WTC11 (cell line): ENCODE measurements around the gene BHLHE40. TPM values are rescaled to one million over a fixed set of nuclear protein-coding genes. Genes with fewer than 3 reads are reported as not detected.
A peak's percentile ranks its signal among the peaks of the same experiment; 100 is the strongest.

ENCODE experiments used
- ATAC-seq: fragments of 200-7000 bp; cut with Tn5 transposase; 2 replicates; pipeline ENCODE4 v1.10.0; 2021; ENCODE audit warnings: mild to moderate bottlenecking, moderate library complexity
- CTCF ChIA-PET: fragments of 300-600 bp; sonication (Branson Sonifier 250); formaldehyde crosslinking; loops from one replicate; lab custom pipeline; 2021; ENCODE audit warnings: antibody characterized with exemption; lab: Charles Lee
- POLR2A ChIA-PET: fragments of 350-600 bp; sonication (Branson Sonifier 250); formaldehyde crosslinking; loops from one replicate; lab custom pipeline; 2021; ENCODE audit warnings: antibody characterized with exemption; lab: Charles Lee
- DNase-seq: peaks from one replicate; pipeline ENCODE4 v3.0.0; 2021; ENCODE audit warnings: low spot score
- H3K27ac Mint-ChIP-seq: 2 replicates; pipeline ENCODE4 v1.8.0; 2021; ENCODE audit warnings: mixed read lengths
- H3K27me3 Mint-ChIP-seq: 2 replicates; pipeline ENCODE4 v1.8.0; 2021; ENCODE audit warnings: low read depth, mild to moderate bottlenecking, moderate library complexity, mixed read lengths
- H3K36me3 Mint-ChIP-seq: 2 replicates; pipeline ENCODE4 v1.8.0; 2021; ENCODE audit warnings: mixed read lengths
- H3K4me1 Mint-ChIP-seq: 2 replicates; pipeline ENCODE4 v1.8.0; 2022; ENCODE audit warnings: mixed read lengths
- H3K4me3 Mint-ChIP-seq: 2 replicates; pipeline ENCODE4 v1.8.0; 2021; ENCODE audit warnings: mild to moderate bottlenecking, moderate library complexity, mixed read lengths
- H3K9me3 Mint-ChIP-seq: 2 replicates; pipeline ENCODE4 v1.8.0; 2021; ENCODE audit warnings: mixed read lengths
- FOXJ3 ChIP-seq: sonication (generic); formaldehyde crosslinking; IDR thresholded peaks from 2 replicates; pipeline ENCODE4 v1.9.0; 2021; ENCODE audit warnings: missing genetic modification reagents, mild to moderate bottlenecking, borderline replicate concordance
- GTF2I ChIP-seq: fragments of 250-450 bp; sonication (Bioruptor Pico); conservative IDR thresholded peaks from 2 replicates; pipeline ENCODE4 v1.4.0; 2021; ENCODE audit warnings: mild to moderate bottlenecking
- IRF2 ChIP-seq: sonication (generic); formaldehyde crosslinking; IDR thresholded peaks from 2 replicates; pipeline ENCODE4 v1.8.0; 2022; ENCODE audit warnings: low read depth, missing genetic modification reagents, borderline replicate concordance
- JAZF1 ChIP-seq: fragments of 250-450 bp; sonication (Bioruptor Pico); IDR thresholded peaks from 2 replicates; pipeline ENCODE4 v1.9.0; 2021; ENCODE audit warnings: moderate library complexity, mild to moderate bottlenecking, inconsistent platforms
- NR2C2 ChIP-seq: sonication (generic); formaldehyde crosslinking; IDR thresholded peaks from 2 replicates; pipeline ENCODE4 v1.8.0; 2022; ENCODE audit warnings: mild to moderate bottlenecking, missing genetic modification reagents
- OVOL2 ChIP-seq: fragments of 250-450 bp; sonication (Bioruptor Pico); IDR thresholded peaks from 2 replicates; pipeline ENCODE4 v1.9.0; 2021; ENCODE audit warnings: mild to moderate bottlenecking, borderline replicate concordance
- SOX15 ChIP-seq: fragments of 250-450 bp; sonication (Bioruptor Pico); IDR thresholded peaks from 2 replicates; pipeline ENCODE4 v1.9.0; 2021; ENCODE audit warnings: mild to moderate bottlenecking
- ZNF121 ChIP-seq: sonication (generic); formaldehyde crosslinking; IDR thresholded peaks from 2 replicates; pipeline ENCODE4 v1.8.0; 2023; ENCODE audit warnings: missing genetic modification reagents
- ZNF416 ChIP-seq: fragments of 250-450 bp; sonication (Bioruptor Pico); IDR thresholded peaks from 2 replicates; pipeline ENCODE4 v1.9.0; 2021; ENCODE audit warnings: mild to moderate bottlenecking, inconsistent platforms
- total RNA-seq: library from RNA; stranded (reverse); gene quantifications from 3 replicates; pipeline ENCODE4 v1.2.3, GENCODE V29; 2021
- TF ChIP-seq, protein P1 (sequence below): fragments of 250-450 bp; sonication (Bioruptor Pico); IDR thresholded peaks from 2 replicates; pipeline ENCODE4 v1.9.0; 2021; ENCODE audit warnings: moderate library complexity, mild to moderate bottlenecking, inconsistent platforms, borderline replicate concordance
- TF ChIP-seq, protein P2 (sequence below): fragments of 250-450 bp; sonication (Bioruptor Pico); IDR thresholded peaks from 2 replicates; pipeline ENCODE4 v1.9.0; 2021; ENCODE audit warnings: mild to moderate bottlenecking
- TF ChIP-seq, protein P3 (sequence below): fragments of 250-450 bp; sonication (Bioruptor Pico); IDR thresholded peaks from 2 replicates; pipeline ENCODE4 v1.9.0; 2021; ENCODE audit warnings: mild to moderate bottlenecking, borderline replicate concordance
- TF ChIP-seq, protein P4 (sequence below): sonication (generic); formaldehyde crosslinking; IDR thresholded peaks from 2 replicates; pipeline ENCODE4 v1.8.1; 2022; ENCODE audit warnings: missing genetic modification reagents, borderline replicate concordance
- TF ChIP-seq, protein P5 (sequence below): sonication (generic); formaldehyde crosslinking; IDR thresholded peaks from 2 replicates; pipeline ENCODE4 v1.8.0; 2023; ENCODE audit warnings: missing genetic modification reagents, mild to moderate bottlenecking, borderline replicate concordance

Gene BHLHE40
- total RNA-seq, 1 experiment from 2014 or later = 5.7 TPM

DNA sequence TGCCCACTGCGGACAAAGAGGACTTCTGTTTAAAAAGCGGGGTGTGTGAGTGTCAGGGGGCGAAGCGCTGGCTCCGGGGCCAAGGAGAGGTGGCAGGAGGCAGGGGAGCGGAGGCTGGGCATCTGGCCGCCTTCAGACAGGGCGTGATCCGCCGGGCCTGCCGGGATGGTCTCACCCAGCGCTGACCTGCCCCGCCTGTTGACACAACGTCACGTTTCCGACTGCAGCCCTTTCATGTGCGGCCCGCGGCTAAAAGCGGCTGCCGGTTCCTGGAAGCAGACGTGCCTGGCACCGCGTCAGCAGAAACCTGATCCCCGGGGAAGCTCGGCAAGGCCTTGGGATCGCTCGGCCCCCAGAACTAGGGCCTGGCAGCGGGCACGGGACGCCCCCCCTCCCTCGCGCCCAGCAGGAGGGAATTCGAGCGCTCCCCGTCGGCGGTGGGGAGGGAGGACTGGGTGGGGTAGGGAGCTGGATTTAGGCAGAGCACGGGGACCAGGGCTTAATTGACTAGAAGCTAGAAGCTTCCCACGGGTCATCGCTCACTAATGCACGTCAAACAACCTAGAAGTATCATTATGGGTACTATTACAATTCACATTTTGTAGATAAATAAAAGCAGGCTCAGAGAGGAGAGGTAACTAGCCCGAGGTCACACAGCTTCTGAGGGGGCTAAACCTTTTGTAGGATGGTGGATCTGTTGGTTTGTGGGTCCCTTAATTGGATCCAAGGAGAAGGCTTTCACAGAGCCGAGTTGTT, 7.7 kb downstream of the BHLHE40 start (continued):
- TF ChIP-seq, protein P1, sequence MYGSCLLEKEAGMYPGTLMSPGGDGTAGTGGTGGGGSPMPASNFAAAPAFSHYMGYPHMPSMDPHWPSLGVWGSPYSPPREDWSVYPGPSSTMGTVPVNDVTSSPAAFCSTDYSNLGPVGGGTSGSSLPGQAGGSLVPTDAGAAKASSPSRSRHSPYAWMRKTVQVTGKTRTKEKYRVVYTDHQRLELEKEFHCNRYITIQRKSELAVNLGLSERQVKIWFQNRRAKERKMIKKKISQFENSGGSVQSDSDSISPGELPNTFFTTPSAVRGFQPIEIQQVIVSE = no peak
- no peak for TF ChIP-seq SOX15 (CRISPR knock-in tag)
- TF ChIP-seq, protein P2, sequence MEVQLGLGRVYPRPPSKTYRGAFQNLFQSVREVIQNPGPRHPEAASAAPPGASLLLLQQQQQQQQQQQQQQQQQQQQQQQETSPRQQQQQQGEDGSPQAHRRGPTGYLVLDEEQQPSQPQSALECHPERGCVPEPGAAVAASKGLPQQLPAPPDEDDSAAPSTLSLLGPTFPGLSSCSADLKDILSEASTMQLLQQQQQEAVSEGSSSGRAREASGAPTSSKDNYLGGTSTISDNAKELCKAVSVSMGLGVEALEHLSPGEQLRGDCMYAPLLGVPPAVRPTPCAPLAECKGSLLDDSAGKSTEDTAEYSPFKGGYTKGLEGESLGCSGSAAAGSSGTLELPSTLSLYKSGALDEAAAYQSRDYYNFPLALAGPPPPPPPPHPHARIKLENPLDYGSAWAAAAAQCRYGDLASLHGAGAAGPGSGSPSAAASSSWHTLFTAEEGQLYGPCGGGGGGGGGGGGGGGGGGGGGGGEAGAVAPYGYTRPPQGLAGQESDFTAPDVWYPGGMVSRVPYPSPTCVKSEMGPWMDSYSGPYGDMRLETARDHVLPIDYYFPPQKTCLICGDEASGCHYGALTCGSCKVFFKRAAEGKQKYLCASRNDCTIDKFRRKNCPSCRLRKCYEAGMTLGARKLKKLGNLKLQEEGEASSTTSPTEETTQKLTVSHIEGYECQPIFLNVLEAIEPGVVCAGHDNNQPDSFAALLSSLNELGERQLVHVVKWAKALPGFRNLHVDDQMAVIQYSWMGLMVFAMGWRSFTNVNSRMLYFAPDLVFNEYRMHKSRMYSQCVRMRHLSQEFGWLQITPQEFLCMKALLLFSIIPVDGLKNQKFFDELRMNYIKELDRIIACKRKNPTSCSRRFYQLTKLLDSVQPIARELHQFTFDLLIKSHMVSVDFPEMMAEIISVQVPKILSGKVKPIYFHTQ (CRISPR knock-in tag) = no peak
- TF ChIP-seq, protein P3, sequence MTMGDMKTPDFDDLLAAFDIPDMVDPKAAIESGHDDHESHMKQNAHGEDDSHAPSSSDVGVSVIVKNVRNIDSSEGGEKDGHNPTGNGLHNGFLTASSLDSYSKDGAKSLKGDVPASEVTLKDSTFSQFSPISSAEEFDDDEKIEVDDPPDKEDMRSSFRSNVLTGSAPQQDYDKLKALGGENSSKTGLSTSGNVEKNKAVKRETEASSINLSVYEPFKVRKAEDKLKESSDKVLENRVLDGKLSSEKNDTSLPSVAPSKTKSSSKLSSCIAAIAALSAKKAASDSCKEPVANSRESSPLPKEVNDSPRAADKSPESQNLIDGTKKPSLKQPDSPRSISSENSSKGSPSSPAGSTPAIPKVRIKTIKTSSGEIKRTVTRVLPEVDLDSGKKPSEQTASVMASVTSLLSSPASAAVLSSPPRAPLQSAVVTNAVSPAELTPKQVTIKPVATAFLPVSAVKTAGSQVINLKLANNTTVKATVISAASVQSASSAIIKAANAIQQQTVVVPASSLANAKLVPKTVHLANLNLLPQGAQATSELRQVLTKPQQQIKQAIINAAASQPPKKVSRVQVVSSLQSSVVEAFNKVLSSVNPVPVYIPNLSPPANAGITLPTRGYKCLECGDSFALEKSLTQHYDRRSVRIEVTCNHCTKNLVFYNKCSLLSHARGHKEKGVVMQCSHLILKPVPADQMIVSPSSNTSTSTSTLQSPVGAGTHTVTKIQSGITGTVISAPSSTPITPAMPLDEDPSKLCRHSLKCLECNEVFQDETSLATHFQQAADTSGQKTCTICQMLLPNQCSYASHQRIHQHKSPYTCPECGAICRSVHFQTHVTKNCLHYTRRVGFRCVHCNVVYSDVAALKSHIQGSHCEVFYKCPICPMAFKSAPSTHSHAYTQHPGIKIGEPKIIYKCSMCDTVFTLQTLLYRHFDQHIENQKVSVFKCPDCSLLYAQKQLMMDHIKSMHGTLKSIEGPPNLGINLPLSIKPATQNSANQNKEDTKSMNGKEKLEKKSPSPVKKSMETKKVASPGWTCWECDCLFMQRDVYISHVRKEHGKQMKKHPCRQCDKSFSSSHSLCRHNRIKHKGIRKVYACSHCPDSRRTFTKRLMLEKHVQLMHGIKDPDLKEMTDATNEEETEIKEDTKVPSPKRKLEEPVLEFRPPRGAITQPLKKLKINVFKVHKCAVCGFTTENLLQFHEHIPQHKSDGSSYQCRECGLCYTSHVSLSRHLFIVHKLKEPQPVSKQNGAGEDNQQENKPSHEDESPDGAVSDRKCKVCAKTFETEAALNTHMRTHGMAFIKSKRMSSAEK = no peak
- TF ChIP-seq ZNF416 (CRISPR knock-in tag) = no peak
- TF ChIP-seq ZNF121 (CRISPR knock-in tag) = no peak

DNA sequence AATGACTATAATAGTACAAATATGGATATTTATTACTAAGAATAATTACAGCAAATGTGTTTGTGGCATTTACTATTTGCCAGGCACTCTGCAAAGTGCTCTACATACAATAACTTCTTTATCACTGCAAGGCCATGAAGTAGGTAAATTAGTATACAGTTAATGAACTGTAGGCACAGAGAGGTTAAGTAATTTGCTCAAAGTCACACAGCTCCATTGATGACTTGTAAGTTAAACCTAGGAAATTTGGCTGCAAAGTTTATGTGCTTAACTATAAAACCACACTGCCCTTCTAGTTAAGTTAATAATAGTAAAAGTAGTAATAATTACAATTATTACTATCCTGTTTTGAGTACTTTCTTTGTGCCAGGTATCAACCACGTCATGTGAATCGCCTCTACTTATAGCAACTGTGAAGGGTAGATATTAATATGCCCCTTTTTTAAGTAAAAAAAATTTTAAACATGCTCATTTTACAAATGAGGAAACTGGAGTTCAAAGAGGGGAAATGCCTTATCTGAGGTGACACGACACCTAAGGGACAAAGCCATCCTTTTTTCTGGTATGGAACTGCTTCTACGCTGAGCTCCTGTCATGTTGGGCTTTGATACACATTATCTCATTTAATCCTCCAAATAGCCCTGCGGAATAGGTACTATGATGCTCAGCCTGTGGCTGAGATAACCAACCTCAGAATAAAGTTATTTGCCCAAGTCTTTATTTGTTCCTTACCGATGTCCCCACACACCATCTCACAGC, 8.5 kb downstream of the BHLHE40 start:
- peak; percentile 3; the same call in 1 of the 2 replicates for TF ChIP-seq GTF2I (CRISPR knock-in tag)
- no peak for TF ChIP-seq JAZF1 (CRISPR knock-in tag)
- ChIA-PET POLR2A (interaction anchor here (1.0 to 1.3 kb wide), 2 partner anchors 9 to 15 kb away, joined by 3 to 7 read pairs; partner anchors contain the start of gene BHLHE40), CTCF (interaction anchor here (0.6 to 2.2 kb wide), 4 partner anchors 9 to 276 kb away, joined by 4 to 23 read pairs (median 9); partner anchors contain the start of gene BHLHE40)
- DNase-seq (no peak), ATAC-seq (no peak)
- Mint-ChIP-seq H3K4me1 (peaks cover 45% of the 10 kb centered on the region), H3K9me3 (no peaks in the 10 kb centered on the region), H3K27ac (no peak overlapping the region), H3K27me3 (no peaks in the 10 kb centered on the region; the same call in 1 of the 2 replicates), H3K4me3 (peak overlapping the region; percentile 65), H3K36me3 (peaks cover 13% of the 10 kb centered on the region)

DNA sequence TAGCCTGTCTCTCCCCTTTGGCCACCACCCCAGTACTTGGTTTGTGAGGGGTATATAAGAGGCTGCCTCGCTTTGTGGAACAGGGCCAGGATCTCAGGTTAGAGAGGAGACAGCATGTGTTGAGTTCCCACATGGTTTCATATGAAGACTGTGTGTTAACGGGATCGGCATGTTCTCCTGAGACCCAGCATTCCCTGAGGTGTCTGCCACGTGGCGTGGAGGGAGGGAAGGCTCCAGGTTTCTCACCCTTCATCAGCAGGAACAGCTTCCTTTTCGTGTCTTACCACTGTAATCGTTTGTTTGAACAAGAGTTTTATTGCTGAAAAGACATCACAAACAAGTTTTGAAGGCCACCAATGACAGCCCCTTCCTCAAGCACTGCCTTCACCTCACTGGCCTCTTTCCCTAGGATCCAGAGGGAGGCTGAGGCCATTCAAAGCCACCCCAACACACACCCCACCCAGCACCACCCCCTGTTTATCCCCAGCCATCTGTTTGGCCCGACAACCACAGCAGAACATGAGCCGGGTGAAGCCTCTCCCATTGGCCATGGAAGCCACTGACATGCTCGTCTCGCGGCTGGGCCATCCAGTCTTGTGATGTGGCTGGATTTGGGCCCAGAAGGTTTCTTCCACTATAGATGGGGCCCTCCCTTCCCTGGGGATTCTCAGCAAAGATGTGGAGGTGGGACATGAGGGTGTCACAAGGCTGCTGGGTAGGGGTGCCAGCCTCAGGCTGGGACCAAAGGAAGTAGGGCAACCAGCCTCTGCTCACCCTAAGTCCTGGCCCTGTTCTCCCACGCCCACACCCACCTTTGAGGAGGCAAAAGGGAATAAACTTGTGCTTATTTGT, 10.0 kb downstream of the BHLHE40 start:
- ChIA-PET POLR2A (no interaction called here), CTCF (no interaction called here)
- Mint-ChIP-seq H3K27ac (no peak overlapping the region), H3K36me3 (no peaks in the 10 kb centered on the region), H3K27me3 (no peaks in the 10 kb centered on the region; the same call in 1 of the 2 replicates), H3K9me3 (no peaks in the 10 kb centered on the region), H3K4me3 (no peak overlapping the region), H3K4me1 (peaks cover 35% of the 10 kb centered on the region)
- ATAC-seq (no peak), DNase-seq (no peak)
- TF ChIP-seq, protein P4, sequence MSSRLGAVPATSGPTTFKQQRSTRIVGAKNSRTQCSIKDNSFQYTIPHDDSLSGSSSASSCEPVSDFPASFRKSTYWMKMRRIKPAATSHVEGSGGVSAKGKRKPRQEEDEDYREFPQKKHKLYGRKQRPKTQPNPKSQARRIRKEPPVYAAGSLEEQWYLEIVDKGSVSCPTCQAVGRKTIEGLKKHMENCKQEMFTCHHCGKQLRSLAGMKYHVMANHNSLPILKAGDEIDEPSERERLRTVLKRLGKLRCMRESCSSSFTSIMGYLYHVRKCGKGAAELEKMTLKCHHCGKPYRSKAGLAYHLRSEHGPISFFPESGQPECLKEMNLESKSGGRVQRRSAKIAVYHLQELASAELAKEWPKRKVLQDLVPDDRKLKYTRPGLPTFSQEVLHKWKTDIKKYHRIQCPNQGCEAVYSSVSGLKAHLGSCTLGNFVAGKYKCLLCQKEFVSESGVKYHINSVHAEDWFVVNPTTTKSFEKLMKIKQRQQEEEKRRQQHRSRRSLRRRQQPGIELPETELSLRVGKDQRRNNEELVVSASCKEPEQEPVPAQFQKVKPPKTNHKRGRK = no peak
- TF ChIP-seq NR2C2 = no peak
- TF ChIP-seq OVOL2 (CRISPR knock-in tag) = no peak
- TF ChIP-seq, protein P5, sequence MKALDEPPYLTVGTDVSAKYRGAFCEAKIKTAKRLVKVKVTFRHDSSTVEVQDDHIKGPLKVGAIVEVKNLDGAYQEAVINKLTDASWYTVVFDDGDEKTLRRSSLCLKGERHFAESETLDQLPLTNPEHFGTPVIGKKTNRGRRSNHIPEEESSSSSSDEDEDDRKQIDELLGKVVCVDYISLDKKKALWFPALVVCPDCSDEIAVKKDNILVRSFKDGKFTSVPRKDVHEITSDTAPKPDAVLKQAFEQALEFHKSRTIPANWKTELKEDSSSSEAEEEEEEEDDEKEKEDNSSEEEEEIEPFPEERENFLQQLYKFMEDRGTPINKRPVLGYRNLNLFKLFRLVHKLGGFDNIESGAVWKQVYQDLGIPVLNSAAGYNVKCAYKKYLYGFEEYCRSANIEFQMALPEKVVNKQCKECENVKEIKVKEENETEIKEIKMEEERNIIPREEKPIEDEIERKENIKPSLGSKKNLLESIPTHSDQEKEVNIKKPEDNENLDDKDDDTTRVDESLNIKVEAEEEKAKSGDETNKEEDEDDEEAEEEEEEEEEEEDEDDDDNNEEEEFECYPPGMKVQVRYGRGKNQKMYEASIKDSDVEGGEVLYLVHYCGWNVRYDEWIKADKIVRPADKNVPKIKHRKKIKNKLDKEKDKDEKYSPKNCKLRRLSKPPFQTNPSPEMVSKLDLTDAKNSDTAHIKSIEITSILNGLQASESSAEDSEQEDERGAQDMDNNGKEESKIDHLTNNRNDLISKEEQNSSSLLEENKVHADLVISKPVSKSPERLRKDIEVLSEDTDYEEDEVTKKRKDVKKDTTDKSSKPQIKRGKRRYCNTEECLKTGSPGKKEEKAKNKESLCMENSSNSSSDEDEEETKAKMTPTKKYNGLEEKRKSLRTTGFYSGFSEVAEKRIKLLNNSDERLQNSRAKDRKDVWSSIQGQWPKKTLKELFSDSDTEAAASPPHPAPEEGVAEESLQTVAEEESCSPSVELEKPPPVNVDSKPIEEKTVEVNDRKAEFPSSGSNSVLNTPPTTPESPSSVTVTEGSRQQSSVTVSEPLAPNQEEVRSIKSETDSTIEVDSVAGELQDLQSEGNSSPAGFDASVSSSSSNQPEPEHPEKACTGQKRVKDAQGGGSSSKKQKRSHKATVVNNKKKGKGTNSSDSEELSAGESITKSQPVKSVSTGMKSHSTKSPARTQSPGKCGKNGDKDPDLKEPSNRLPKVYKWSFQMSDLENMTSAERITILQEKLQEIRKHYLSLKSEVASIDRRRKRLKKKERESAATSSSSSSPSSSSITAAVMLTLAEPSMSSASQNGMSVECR (CRISPR knock-in tag) = no peak
- TF ChIP-seq FOXJ3 (CRISPR knock-in tag) = no peak
- no peak for TF ChIP-seq IRF2 (CRISPR knock-in tag)
